Measurements from ENCODE around the gene MRPS23.
"Not testable (repeated sequence)": the region's sequence is repeated elsewhere in the genome, so short reads cannot be mapped to it uniquely, and the experiment has no call there.

The MRPS23 gene

GRCh38 chr17:57861790-57862693, 12.2 kb upstream of the MRPS23 start:
- DNase-seq: peak; percentile 28

- DNase-seq: peak; percentile 83
Observed at GRCh38 chr17:57861000-57861789, 11.4 kb upstream of the MRPS23 start.

DNA sequence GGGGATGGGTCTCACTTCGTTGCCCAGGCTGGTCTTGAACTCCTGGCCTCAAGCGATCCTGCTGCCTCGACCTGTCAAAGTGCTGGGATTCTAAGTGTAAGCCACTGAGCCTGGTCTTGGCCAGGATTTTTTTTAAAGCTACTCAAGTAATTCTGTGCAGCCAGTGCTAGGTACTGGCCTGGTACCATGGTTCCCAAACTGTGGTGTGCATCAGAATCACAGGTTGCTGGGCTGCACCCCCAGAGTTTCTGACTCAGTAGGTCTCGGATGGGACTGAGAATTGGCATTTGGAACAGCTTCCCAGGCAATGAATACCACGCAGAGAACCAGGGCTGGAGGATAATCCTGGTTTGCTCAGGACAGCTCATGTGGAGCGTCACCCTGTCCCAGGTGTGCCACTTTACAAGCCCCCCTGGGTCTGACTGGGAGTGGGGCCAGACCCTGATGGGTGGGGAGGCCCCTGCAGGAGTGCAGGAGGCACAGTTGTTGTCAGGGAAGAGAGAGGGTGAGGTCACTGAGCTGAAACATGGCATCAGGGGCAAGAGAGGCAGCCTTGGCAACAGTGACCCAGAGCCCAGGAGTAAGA, 10.7 kb upstream of the MRPS23 start:
- no peak for DNase-seq

GRCh38 chr17:57859601-57860413, 10.0 kb upstream of the MRPS23 start:
- DNase-seq: no peak

DNA sequence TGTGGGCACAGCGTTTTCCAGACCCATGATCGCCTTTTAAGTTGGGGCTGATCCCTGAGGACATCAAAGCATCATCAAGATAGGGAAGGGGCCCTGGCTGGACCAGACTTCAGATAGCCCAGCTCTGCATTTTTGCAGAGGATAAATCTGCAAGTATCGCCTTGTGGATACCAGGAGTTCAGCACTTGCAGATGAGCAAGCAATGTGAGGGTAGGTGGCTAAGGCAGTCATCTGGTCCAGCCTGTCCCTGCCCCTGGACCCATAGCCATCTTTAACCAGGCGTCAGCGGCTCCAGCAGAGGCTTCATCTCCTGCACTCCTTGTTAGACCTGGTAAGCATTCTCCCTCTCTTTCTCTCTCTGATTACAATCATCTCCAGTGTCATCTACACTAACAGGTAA, 9.0 kb upstream of the MRPS23 start:
- no peak for DNase-seq

DNA sequence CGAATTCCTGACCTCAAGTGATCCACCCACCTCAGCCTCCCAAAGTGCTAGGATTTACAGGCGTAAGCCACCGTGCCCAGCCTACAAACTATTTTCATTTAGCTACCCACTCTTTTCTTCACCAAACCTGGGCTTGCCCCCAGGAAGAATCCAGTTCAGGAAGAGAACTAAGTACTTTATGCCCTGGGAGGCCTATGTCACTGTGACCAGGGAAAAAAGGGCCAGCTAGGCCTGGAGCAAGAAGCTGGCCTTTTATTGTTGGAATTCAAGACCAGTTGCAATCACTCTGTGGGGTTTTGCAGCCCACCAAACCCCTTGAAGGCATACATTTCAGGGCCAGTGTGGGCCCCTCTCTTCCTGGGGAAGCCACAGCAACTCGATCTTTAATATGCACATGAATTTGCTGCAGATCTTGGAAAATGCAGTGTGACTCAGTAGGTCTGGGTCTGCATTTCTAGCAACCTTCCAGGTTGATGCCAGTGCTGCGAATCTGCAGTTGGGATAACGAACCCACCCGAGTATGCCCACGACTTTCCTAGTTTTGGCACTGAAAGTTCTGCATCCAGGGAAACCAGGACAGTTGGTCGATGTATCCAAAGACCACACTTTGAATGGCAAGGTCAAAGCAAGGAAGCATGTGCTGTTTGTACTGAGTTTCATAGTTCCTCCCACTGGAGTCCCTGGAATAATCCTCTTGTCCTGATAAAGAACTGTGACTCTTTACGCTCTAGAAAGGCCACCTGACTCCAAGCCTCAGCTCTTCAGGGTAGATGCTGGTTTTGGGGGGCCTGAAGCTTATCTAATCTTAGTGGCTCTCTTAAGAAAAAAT, 7.2 kb upstream of the MRPS23 start:
- DNase-seq: no peak

GRCh38 chr17:57855391-57856035, 5.7 kb upstream of the MRPS23 start:
- no peak for DNase-seq

- DNase-seq: no peak
Observed at GRCh38 chr17:57853695-57854094, 3.9 kb upstream of the MRPS23 start.

GRCh38 chr17:57852955-57853328, 3.1 kb upstream of the MRPS23 start:
- peak; percentile 36 for DNase-seq

GRCh38 chr17:57852092-57852954, 2.5 kb upstream of the MRPS23 start:
- DNase-seq: no peak

DNA sequence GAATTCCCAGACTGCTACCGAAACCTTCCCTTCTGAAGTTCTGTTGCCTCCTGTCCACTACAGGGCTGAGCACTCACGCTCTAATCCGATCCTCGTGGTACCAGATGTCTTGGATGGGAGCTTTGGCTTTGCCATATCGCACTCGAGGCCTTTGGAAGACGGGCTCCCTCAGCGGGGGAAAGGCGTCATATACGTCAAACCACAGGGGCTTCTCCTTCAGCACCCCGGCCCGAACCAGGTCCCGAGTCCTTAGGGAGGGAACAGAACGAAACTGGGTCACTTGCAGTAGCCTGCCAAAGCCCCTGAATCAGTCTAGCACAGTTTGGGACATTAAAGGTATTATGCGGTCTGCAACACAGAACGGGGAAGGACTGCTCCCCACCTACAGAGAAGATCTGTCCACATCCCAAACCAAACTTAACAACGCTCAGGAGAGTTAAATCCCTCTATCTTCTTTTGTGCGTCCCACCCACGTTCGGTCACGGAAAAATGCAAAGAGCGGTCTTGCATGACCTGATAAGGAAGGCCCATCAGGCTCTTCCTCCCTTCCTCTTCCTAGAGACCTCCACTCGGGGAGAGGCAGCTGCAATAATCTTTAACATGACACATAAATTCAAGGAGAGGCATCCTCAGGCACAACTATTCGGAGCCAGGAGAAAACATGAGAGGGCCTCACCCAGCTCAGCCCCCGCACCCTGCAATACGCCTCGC, 526 bp downstream of the MRPS23 start:
- peak; percentile 56 for DNase-seq

DNA sequence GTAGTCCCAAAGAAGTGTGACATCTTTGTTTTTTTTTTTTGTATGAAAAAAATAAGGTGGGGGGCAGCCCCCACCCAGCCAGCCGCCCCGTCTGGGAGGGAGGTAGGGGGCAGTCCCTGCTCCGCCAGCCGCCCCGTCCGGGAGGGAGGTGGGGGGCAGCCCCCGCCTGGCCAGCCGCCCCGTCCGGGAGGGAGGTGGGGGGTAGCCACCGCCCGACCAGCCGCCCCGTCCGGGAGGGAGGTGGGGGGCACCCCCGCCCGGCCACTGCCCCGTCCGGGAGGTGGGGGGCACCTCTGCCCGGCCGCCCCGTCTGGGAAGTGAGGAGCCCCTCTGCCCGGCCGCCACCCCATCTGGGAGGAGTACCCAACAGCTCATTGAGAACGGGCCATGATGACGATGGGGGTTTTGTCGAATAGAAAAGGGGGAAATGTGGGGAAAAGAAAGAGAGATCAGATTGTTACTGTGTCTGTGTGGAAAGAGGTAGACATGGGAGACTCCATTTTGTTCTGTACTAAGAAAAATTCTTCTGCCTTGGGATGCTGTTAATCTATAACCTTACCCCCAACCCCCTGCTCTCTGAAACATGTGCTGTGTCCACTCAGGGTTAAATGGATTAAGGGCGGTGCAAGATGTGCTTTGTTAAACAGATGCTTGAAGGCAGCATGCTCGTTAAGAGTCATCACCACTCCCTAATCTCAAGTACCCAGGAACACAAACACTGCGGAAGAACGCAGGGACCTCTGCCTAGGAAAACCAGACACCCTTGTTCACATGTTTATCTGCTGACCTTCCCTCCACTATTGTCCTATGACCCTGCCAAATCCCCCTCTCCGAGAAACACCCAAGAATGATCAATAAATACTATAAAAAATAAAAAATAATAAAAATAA, 3.5 kb downstream of the MRPS23 start:
- not testable (repeated sequence) for DNase-seq

GRCh38 chr17:57842280-57842679, 7.6 kb downstream of the MRPS23 start:
- DNase-seq: peak; percentile 39

GRCh38 chr17:57839571-57839923, 10.3 kb downstream of the MRPS23 start:
- DNase-seq: no peak

DNA sequence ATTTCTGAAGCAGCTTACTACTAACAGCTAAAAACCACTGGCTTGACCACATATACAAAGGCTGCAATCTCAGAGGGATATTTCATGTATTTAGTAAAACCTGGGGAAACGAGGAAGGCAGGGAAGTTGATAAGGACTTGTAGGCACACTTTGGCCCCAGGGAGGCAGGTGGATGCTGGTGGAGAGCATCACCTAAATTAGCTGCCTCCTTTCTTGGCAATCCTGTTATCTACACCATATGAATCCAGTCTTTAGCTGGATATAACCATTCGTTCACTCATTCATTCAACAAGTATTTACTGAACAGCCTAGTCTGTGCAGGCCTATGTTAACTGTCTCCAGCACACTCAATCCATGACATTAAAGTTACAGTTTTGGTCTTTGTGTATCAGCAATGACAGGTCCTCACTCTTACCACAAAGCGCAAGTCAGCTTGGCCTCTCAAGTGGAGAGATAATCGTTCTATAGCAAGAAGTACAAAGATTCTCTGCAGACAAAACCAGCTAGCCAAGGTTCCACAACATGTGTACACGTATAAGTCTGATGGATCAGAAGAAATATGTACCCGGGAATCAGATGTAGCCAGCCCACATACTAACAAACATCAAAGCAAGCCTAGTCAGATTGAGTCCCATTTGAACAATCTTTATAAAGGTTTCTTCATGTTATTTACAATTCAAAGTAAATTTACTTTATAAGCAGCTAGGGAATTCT, 10.8 kb downstream of the MRPS23 start:
- DNase-seq: no peak

GRCh38 chr17:57838453-57838852, 11.4 kb downstream of the MRPS23 start:
- no peak for DNase-seq

DNA sequence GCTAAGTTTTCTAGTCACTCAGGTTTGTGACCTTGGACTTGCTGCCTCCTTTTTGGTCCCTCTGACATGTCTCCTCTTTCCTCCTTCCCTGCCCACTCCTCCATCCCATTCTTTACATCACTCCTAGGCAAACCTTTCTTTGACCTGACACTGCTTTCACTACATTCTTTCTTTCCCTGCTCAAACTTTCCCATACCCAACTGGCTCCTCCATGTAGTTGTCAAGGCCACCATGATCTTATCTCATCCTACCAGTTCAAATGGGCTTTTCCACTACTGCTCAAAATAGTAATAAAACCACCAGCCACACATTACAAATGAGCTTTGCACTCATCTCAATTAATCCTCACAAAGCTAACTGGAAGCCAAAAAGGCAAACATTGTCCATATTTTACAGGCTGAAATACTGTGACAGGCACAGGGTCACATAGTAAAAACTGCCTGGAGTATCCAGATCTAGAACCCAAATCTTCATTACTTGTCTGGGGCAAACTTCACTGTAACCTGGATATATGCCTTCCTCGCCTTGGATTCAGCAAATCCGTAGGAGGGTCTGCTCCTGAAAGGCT, 14.4 kb downstream of the MRPS23 start:
- no peak for DNase-seq
